ENCODE measurements around the gene CYTH2.

CYTH2 gene

DNA sequence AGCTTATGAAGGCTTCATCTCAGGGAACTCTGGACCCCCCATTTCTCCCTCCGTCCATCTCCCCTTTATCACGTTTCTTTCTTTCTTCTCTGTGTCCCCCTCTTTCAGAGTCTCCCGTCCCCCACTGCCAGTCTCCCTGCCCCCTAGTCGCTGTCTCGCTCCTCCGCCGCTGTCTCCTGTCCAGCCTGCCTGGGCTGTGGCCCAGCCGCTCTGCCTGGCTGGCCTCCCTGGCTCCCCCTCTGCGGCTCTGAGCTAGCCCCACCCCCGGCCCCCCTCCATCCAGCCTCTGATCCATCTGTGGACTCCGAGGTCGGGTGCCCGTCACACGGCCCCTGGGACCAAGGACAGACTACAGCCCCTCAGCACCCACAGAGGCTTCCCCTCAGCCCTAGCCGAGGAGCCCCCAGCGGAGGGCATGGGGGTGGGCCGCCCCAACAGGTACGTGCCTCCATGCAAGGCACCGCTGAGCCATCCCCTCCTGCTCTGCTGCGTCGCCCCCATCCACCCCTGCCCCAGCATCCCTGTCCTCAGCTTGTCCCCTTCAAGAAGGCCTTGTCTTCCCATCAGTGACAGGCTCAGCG, 14.9 kb upstream of the CYTH2 start:
- no peak for DNase-seq

DNA sequence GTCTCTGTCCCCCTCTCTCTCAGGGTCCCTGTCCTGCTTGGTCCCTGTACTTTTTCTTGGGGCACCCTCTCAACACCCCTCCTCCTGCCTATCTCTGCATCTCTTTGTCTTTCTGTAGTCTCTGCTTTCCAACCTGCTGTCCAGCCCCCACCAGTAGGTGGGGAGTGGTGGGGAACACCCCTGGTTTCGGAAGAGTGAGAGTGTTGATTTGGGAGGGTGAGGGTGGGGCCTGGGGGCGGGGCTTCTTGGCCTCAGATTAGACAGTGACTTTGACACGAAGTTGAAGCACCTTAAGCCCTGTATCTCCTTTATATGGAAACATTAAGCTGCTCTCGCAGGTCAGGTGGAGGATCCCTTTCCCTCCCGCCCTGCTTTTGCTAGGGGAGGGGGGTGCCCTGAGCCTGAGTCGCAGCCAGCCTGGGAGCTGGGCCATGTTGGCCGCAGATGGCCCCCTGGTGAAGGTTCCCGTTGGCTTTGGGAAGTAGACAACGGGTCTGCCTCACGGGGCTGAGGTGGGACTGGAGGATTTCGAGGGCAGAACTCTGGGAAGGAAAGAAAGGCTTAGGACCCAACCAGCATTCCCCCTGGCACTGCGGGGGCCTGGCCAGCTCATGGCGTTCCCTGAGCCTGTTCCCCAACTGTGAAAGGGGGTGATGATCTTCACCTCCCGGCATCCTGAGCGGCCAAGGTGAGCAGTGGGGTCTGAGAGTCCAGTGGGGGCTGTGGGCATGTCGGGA, 13.8 kb upstream of the CYTH2 start, which contains the start of gene KCNJ14:
Gene KCNJ14, plus strand, starts transcription at position 404 of the 737 bp plus-strand sequence. CDS start 6,151 bp downstream, outside the sequence.
- no peak for DNase-seq

DNA sequence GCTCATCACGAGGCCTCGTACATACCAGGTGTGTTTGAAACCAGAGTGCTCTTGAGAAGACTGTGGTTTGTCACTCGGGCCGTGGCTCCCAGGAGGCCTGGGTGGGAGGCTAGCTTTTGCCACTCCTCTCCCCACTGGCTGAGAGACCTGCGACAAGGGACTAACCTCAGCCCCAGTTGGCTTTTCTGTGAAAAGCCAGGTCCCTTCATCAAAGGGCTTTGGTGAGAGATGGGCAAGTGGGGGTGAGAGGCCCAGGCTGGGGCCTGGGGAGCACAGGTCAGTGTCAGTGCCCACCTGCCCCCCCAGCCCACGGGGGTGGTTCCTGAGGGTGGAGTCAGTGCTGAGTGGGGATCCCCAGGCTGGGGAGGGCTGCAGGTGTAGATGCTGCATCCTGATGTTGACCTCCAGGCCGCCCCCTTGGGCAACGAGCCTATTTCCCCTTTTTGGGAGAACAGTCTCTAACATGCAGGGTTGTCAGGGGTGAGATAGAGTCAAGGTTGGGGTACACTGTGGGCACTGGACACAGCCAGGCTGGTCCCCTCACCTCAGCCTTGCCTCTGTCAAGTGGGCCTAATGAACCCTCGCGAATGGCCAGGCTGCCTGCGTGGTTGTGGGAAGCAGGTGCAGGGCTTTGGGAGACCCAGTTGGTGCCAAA, 13.1 kb upstream of the CYTH2 start:
- DNase-seq: no peak

DNA sequence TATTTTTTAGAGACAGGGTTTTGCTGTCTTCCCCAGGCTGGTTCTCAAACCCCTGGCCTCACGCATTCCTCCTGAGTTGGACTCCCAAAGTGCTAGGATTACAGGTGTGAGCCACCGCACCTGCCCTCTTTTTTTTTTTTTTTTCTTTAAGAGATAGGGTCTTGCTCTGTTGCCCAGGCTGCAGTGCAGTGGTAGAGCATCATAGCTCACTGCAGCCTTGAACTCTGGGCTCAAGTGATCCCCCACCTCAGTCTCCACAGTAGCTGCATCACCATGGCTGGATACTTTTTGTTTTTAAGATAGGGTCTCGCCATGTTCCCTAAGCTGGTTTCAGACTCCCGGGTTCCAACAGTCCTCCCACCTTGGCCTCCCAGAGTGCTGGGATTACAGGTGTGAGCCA, 12.3 kb upstream of the CYTH2 start:
- DNase-seq: no peak

DNA sequence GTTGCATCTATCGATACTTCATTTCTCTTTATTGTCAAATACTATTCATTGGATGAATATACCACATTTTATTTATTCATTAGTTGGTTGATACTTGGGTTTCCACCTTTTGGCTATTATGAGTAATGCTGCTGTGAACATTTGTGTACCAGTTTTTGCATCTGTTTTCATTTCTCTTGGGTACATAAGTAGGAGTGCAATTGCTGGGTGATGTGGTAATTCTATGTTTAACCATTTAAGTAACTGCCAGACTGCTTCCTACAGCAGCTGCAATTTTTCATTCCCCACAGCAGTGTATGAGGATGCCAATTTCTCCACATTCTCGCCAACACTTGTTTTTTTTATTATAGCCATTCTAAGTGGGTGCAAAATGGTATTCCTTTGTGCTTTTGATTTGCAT, 11.2 kb upstream of the CYTH2 start:
- DNase-seq: no peak

DNA sequence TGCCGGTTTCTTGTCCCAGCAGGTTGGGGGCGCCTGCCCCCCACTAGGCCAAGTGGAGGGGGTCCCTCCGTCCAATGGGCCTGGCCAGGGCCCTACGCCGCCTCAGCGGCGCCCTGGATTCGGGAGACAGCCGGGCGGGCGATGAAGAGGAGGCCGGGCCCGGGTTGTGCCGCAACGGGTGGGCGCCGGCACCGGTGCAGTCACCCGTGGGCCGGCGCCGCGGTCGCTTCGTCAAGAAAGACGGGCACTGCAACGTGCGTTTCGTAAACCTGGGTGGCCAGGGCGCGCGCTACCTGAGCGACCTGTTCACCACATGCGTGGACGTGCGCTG, 7.6 kb upstream of the CYTH2 start:
- DNase-seq: no peak

DNA sequence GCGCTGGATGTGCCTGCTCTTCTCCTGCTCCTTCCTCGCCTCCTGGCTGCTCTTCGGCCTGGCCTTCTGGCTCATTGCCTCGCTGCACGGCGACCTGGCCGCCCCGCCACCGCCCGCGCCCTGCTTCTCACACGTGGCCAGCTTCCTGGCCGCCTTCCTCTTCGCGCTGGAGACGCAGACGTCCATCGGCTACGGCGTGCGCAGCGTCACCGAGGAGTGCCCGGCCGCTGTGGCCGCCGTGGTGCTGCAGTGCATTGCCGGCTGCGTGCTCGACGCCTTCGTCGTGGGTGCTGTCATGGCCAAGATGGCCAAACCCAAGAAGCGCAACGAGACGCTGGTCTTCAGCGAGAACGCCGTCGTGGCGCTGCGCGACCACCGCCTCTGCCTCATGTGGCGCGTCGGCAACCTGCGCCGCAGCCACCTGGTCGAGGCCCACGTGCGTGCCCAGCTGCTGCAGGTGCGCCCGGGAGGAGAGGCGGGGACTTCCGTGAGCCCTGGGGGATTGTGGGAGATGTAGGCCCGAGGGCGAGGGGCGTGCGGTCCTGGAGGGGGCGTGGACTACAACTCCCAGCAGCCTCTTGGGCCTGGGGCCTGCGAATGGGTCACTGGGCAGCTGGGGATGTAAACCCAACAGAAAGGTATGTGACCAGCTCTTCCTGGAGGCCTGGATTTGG, 7.0 kb upstream of the CYTH2 start:
- peak; percentile 40 for DNase-seq

DNA sequence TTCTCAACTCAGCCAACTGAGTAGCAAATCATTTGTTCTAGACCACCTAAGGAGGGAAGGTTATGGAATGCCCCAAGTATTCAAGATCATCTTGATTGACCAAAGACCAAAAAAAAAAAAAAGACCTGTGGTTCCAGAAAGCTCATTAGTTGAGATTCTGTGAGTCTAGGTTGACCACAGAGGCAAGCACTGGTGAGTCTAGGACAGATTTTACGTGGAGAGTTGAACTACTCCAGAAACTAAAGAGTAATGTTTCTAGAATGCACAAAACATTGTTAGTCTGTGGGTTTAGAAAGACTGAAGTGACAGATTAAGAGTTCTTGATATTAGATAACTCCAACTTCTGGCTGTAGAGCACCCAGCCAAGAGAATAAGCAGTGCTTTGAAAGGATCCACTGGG, 4.0 kb upstream of the CYTH2 start:
- peak; percentile 38 for DNase-seq

DNA sequence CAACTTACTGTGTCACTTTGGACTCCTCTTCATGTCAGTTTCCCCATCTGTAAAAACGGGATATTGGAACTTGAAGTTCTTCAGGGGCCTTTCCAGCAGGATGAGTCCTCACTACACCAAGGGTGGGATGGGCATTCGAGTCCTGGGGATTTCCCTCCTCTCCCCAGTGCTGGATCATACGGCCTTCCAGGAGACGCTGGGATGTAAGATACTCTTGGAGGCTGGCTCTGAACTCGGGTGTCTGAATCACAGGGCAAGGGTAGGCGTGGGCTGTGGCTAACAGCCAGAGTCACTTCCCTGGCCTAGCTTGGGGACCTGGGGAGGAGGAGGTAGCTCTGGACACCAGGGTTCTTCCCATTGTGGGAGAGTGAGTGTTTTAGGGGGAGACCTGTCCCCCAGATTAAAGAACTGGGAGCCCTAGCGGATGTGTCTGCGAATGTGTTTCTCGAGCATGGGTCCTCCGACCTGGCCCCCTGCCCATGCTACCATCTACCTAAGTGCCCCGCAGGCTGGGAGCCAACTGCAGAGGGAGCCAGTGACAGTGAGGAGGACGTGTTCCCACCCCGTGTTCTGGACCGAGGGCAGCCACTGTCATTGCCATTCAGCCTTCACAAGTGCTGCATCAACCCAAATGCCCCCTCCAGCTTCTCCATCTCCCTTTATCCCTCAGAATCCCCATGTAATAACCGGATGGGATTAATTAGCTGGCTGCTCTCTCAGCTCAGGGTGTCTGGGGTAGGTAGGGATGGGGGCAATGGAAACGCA, 2.4 kb upstream of the CYTH2 start:
- no peak for DNase-seq

DNA sequence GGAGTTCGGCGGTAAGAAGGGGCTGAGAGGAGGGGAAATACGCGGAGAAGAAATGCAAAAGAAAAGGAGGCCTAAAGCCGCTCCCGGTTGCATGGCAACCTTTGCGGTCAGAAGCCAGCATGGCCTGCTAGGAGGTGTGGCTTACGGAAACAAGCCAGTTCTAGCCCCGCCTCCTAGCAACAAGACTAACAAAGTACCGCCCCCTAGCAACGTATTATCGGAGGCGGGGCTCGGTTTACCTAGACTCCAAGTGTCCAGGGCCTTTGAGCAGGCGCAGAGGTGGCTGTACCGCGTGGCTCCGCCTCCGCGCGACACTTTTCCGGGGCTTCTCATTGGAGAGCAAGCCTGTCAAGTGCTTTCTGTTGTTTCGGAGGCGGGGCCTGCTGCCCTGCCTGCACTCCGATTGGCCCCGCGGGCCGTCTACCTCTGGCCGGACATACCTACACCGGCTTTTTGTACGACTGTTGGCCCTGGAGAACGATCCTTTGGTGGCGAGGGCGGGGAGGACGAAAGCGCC, 339 bp upstream of the CYTH2 start:
- DNase-seq: peak; percentile 100

DNA sequence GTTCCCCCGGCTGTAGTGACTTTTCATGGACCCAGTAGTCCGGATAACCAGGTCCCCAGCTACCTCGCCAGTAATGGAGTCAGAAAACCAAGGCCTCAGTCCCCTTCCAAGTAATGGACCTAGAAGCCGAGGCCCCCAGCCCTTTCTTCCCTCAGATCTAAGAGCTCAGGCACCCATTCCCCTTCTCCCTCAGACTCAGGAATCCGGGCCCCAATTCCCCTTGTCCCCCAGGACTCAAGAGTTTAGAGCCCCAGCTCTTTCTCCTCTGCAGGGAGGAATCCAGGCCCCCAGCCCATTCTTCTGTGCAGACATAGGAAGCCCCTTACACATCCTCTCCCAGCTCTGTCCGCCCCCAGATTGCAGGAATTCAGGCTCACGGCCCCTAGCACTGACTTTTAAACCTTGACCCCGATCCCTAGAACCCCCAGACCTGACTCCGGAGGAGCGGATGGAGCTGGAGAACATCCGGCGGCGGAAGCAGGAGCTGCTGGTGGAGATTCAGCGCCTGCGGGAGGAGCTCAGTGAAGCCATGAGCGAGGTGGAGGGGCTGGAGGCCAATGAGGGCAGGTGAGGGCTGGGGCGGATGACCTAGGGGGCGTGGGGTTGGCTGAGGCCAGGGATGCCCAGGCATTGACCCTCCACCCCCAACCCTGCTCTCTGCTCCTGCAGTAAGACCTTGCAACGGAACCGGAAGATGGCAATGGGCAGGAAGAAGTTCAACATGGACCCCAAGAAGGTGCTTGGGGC, 938 bp downstream of the CYTH2 start:
- no peak for DNase-seq

DNA sequence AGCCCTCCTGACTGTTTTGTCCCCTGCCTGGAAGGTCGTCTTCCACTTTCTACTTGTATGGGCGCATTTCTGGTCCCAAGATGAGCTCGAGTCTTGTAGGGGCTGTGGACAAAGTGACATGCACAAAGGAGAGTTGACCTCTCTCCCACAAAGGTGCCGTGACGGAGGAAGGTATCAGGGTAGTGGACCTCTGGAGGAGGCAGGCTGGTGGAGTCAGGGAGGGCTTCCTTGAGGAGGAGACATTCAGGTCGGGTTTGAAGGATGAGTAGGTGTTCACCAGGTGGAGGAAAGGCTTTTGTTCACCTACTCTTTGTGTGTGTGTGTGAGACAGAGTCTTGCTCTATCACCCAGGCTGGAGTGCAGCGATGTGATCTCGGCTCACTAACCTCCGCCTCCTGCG, 1.7 kb downstream of the CYTH2 start:
- no peak for DNase-seq

DNA sequence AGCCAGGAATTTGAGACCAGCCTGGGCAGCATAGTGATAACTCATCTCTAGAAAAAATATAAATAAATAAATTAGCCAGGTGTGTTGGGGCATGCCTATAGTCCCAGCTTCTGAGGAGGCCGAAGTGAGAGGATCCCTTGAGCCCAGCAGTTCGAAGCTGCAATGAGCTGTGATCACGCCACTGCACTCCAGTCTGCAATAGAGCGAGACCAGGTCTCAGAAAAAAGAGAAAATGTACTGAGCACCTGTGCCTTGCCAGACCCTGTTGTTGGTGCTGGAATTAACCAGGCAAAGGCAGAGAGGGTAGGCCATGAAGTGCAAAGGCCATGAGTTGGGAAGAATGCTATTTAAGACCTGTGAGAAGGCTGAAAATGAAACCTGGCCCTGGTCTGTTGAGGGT, 2.7 kb downstream of the CYTH2 start:
- no peak for DNase-seq

DNA sequence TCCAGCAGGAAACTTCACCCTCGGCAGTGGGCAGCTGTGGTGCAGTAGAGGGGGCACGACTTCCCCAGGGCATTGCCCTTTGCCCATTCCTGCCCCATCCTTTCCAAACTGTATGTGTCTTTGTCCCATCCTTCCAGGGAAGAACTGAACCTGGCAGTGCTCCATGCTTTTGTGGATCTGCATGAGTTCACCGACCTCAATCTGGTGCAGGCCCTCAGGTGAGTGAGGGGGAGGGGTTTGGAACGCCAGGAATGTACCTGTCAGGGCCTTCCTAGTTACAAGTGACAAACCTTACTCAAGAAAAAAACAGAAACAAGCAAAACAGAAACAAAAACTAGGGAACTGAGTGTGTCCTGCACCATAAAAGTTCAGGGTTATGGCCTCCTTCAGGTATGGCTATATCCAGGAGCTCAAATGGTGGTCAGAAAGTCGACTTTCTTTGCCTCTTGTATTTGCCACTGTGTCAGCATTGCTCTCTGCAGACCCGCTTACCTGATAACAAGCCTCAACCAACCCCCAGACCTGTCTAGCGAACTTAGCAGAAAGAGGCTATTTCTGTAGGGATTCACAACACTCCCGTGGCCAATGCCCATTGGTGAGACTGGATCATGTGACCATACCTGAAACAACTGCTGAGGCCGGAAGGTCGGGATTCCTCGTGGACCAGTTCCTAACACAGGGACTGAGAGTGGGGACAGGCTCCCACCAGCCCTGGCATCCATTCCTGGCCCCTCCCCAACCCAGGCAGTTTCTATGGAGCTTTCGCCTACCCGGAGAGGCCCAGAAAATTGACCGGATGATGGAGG, 4.2 kb downstream of the CYTH2 start:
- no peak for DNase-seq

DNA sequence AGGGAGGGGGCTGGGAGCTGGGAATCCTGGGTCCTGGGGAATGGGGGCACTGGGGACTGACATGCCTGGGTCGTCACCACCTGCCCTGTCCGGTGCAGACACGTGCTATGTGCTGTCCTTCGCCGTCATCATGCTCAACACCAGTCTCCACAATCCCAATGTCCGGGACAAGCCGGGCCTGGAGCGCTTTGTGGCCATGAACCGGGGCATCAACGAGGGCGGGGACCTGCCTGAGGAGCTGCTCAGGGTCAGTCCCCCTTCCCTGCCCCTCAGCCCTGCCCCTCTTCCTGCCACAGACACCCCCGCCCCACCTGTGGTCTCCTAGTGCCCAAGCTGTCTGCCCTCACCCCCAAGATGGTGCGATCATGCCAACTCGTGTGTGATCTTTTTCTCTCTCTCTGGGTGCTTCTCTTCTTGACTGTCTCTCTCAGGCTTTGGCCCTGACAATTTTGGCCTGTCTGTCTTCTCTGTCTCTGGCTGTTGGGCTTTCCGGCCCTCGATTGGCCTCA, 5.0 kb downstream of the CYTH2 start:
- DNase-seq: no peak

DNA sequence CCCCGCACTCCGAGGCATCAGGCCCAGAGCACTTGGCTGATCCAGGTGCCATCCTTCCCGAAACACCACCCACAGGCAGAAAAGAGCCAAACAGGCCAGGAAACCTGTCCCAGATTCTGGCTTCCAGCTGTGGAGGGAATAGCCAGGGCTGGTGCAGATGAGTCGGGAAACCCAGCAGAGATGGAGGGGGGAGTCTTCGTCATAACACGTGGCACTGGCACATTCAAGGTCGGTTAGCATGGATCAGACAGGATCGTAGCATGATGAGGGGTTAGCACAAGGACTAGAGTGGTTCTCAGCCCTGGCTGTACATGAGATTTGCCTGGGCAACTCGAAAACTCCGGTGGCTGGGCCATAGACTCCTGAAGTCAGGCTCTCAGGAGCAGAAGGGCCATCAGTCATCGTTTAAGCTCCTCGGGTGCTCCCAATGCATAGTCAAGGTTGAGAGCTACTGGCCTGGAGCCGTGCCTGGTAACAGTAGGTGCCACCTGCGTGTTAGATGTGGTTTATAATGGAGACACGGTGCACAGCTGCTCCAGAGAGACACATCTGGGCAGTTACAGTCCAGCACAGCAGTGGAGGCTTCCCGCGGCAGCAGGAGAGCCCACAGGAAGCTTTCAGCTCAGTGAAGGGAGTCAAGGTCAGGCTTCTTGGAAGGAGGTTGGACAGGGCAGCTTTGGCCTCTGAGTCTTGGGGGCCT, 6.3 kb downstream of the CYTH2 start:
- DNase-seq: no peak

DNA sequence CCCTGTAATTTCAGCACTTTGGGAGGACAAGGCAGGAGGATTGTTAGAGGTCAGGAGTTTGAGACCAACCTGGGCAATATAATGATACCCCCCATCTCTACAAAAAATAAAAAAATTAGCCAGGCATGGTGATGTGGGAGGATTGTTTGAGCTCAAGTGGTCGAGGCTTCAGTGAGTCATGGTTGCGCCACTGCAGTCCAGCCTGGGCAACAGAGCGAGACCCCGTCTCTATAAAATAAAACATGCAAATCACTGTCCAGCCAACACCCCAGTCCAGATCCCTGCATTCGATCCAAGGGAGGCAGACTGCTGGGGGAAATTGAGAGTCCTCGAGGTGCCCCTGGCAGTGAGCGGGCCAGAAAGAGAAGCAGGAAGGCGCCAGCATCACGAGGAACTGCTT, 7.0 kb downstream of the CYTH2 start:
- DNase-seq: no peak

DNA sequence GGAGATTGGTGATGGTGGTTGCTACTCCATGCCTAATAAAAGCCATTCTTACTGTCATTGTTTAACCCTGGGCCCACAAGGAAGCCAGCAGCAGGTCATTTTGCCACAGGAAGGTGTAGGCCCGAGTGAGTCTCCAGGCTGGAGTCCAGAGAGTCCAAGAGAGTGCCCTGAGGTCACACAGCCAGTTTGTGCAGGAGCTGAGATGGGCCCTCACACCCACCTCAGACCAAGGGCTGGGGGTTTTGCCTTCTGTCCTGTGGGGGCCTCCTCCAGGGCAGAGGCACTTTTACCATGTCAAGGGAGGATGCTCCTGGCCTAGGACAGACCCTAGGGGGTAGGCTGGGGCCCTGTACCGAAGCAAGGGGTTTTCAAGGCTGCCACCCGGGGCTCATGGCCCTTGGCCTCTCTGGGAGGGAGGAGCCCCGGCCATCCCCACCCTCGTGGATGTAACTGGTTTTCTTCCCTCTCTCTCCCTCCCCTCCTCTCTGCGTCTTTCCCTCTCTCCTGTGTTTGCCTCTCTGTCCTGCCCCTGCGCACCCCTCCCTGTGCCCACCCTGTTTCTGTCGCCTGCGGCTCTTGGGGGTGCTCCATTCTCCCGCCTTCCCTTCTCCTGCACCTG, 8.0 kb downstream of the CYTH2 start:
- DNase-seq: no peak

DNA sequence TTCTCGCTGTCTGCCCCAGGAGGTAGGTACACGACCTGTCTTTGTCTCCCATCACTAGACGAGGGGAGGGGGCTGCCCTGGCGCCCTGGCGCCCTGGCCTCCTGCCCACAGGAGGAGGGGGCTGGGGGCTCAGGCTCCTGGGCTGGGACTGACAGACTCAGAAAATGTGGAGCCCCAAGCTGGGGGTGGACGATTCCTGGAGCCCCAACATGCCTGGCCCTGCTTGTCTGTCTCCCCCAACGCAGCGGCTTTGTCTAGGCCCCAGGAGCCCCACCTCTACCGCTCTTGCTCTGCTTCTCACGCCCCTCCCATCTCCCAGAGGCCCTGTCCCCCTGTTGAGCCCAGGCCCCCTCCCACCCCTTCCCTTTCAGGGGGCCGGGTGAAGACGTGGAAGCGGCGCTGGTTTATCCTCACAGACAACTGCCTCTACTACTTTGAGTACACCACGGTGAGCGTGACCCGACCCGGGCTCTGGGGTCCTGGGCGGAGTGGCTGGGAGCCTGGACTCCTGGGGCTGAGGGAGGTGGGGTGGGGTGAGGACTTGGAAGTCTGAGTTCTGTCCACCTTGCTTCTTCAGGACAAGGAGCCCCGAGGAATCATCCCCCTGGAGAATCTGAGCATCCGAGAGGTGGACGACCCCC, 8.6 kb downstream of the CYTH2 start:
- DNase-seq: no peak
